HFFc6 (cell line): Measurements from ENCODE around the gene INPP5B. TPM values are rescaled to one million over a fixed set of nuclear protein-coding genes. Genes with fewer than 3 reads are reported as not detected.

Source experiments
- DNase-seq: peaks from one replicate; pipeline ENCODE4 v3.0.0-alpha.2; 2018
- H3K27ac Mint-ChIP-seq: 2 replicates; pipeline ENCODE4 v1.8.0; 2020; ENCODE audit warnings: mild to moderate bottlenecking, mixed read lengths
- H3K27me3 Mint-ChIP-seq: 2 replicates; pipeline ENCODE4 v1.8.0; 2021; ENCODE audit warnings: mild to moderate bottlenecking, moderate library complexity, mixed read lengths; ENCODE audit not compliant: insufficient read depth
- H3K36me3 Mint-ChIP-seq: 2 replicates; pipeline ENCODE4 v1.8.0; 2021; ENCODE audit warnings: low read depth, mixed read lengths
- H3K4me1 Mint-ChIP-seq: 2 replicates; pipeline ENCODE4 v1.8.0; 2020; ENCODE audit warnings: low read depth, mixed read lengths
- H3K4me3 Mint-ChIP-seq: 2 replicates; pipeline ENCODE4 v1.8.0; 2020; ENCODE audit warnings: mild to moderate bottlenecking, moderate library complexity, mixed read lengths
- H3K9me3 Mint-ChIP-seq: 2 replicates; pipeline ENCODE4 v1.8.0; 2020; ENCODE audit warnings: mild to moderate bottlenecking, mixed read lengths
- total RNA-seq, 6 experiments: library from RNA; stranded (reverse); fragmentation: NEBNext Ultra II Directional; extraction: Animal tissue kit (Norgen Biotek cat#: 25700); gene quantifications; 2 replicates in 1 of 6; 3 replicates in 5 of 6; pipeline ENCODE4 v1.2.3, GENCODE V29; 2021
- TF ChIP-seq, protein P1 (sequence below): fragments of 200-600 bp; sonication (generic); IDR thresholded peaks from 2 replicates; pipeline ENCODE4 v1.5.0; 2021; ENCODE audit warnings: antibody characterized with exemption, mild to moderate bottlenecking

The INPP5B gene
- total RNA-seq, 6 experiments from 2014 or later = 9.6 to 16.0 (median 12.7) TPM

DNA sequence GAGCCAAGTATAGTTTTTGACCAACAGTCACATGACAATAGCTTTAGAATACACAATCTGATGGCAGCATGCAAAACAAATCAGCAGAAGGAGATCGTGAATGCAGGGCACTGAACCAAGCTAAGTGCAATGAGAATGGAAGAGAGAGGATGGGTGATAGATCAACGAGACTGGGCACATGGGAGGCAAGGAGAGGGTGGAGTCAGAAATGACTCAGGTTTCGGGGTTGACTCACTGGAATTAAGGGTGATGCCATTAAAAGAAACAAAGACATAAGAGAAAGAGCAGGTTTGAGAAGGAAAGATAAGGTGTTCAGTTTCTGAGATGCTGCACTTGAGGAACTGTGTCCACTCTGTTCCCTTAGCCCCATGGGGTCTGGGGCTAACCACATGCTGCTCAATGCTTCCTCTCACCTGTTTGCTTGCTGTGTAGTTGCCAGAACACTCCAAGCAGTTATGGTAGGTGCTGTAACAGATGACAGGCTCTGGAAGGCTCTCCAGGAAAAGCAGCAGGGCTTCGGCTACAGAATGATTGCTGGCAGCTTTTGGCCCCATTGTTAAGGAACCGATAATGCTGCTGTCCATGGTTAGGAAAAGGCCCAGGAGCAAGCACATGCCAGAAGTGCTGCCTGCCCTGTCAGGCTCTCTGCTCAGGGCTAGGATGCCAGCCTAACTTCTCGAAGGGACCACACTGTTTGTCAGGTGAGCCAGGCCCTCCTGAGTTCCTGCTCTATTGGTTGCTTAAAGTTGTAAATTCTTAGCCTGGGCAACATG, 81.3 kb downstream of the INPP5B start:
- Mint-ChIP-seq H3K27ac (peak overlapping the region; percentile 44), H3K36me3 (peaks cover 30% of the 10 kb centered on the region), H3K4me3 (no peak overlapping the region), H3K4me1 (peaks cover 22% of the 10 kb centered on the region), H3K27me3 (peaks cover 2% of the 10 kb centered on the region; the same call in 1 of the 2 replicates), H3K9me3 (no peaks in the 10 kb centered on the region)
- TF ChIP-seq, protein P1, sequence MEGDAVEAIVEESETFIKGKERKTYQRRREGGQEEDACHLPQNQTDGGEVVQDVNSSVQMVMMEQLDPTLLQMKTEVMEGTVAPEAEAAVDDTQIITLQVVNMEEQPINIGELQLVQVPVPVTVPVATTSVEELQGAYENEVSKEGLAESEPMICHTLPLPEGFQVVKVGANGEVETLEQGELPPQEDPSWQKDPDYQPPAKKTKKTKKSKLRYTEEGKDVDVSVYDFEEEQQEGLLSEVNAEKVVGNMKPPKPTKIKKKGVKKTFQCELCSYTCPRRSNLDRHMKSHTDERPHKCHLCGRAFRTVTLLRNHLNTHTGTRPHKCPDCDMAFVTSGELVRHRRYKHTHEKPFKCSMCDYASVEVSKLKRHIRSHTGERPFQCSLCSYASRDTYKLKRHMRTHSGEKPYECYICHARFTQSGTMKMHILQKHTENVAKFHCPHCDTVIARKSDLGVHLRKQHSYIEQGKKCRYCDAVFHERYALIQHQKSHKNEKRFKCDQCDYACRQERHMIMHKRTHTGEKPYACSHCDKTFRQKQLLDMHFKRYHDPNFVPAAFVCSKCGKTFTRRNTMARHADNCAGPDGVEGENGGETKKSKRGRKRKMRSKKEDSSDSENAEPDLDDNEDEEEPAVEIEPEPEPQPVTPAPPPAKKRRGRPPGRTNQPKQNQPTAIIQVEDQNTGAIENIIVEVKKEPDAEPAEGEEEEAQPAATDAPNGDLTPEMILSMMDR = no peak
- peak; percentile 16 for DNase-seq

DNA sequence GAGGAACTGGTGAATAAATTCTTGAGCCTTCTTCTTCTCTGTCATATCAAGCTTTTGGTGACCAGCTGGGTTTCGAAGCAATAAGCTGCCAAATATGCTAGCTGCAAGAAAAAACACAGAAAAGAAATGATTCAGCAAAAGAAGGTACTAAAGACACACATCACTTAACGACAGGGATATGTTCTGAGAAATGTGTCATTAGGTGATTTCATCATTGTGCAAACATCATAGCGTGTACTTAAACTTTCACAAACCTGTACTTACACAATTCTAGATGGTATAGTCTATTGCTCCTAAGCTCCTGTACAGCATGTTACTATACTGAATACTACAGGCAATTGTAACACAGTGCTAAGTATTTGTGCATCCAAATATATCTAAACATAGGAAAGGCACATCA, 84.5 kb downstream of the INPP5B start:
- Mint-ChIP-seq H3K4me1 (peaks cover 42% of the 10 kb centered on the region), H3K4me3 (no peak overlapping the region), H3K27ac (peak overlapping the region; percentile 36; the same call in 1 of the 2 replicates), H3K36me3 (peaks cover 22% of the 10 kb centered on the region), H3K27me3 (peaks cover 4% of the 10 kb centered on the region), H3K9me3 (no peaks in the 10 kb centered on the region)
- TF ChIP-seq, protein P1 = no peak
- no peak for DNase-seq

DNA sequence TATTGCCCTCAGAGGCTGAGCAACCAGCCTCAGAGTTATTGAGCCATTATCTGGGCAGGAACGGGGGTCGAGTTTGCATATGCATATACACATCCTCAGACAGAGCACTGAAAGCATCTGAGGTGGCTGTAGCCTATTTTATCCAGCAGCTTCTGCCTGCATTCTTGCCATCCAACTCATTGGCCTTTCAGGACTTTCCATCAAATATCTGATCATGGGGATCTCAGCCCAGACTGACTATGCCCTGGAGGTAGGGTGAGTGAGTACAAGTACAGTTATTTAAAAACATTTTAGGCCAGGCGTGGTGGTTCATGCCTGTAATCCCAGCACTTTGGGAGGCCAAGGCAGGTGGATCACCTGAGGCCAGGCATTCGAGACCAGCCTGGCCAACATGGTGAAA, 85.7 kb downstream of the INPP5B start:
- peaks cover 43% of the 10 kb centered on the region for H3K4me1 Mint-ChIP-seq
- no peaks in the 10 kb centered on the region for H3K9me3 Mint-ChIP-seq
- peaks cover 2% of the 10 kb centered on the region for H3K27me3 Mint-ChIP-seq
- H3K36me3 Mint-ChIP-seq = peaks cover 26% of the 10 kb centered on the region
- H3K27ac Mint-ChIP-seq = peak overlapping the region; percentile 98; the same call in 1 of the 2 replicates
- H3K4me3 Mint-ChIP-seq = no peak overlapping the region
- TF ChIP-seq, protein P1 = no peak
- DNase-seq = peak; percentile 67

DNA sequence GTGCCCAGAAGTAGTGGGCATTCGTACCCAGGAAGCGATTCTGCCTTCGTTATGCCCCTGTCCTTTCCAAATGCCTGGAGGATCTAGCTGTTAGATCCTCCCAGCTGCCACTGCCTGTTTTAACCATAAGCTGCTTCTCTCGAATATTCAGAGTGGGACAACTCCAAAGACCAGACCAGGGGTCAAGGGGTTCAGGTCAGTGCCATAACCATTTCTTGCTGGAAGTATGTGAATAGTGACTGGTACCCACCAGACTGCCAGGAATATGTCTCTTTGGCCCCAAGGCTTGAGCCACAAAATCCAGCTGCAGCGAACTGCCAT, 86.5 kb downstream of the INPP5B start:
- Mint-ChIP-seq H3K27ac (peak overlapping the region; percentile 98), H3K4me1 (peaks cover 39% of the 10 kb centered on the region), H3K36me3 (peaks cover 25% of the 10 kb centered on the region), H3K27me3 (peaks cover 2% of the 10 kb centered on the region), H3K4me3 (peak overlapping the region; percentile 99), H3K9me3 (no peaks in the 10 kb centered on the region)
- TF ChIP-seq, protein P1 = peak; percentile 67
- DNase-seq = no peak

DNA sequence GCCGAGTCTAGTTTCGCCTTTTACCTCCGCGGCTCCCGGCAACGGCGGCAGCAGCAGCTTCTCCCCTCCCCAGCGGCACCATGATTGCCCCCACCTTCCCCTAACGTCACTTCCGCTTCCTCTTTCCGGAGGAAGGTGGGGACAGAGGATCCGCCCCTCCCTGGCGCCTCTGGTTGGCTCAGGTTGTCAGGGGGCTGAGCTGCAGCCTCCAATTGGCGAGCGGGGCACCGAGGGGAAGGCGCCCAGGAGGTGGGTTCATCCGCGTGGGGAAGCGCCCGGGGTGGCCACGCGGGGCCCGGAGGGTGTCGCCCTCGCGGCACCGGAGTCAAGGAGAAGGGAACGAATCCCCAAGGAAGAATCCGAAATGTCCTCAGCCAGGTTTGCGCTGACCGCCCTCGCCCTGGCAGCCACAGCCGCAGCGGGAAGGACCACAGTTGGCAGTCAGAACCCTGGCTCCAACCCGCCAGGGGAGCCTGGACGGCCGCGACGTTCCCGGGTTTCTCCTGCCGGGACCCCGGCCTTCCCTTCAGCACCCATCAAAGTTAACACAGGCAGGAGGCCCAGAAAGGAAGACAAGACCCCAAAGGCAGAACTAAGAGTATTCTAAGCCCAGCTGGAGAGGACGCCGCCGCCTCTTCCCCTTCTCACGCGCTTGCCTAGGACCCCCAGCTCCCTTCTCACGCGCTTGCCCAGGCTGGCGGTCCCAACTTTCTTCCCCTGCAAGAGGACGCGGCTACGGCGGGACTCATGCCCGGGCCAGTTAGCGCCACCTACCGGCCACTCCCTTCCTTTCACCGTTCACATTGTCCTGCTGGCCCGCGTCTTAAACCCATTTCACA, 87.1 kb downstream of the INPP5B start, which contains the start of gene MTF1:
Gene MTF1 (minus strand): TSS at position 86 of the 839 bp plus-strand sequence. CDS start 1,934 bp downstream, outside the sequence.
- H3K9me3 Mint-ChIP-seq = no peaks in the 10 kb centered on the region
- H3K4me1 Mint-ChIP-seq = peaks cover 39% of the 10 kb centered on the region

More for the DNA sequence above, 87.1 kb downstream of the INPP5B start, which contains the start of gene MTF1:
- TF ChIP-seq, protein P1 = peak; percentile 98
- H3K4me3 Mint-ChIP-seq = peak within 1 kb of the TSS; percentile 99
- DNase-seq = peak; percentile 96
- peak within 1 kb of the TSS; percentile 98 for H3K27ac Mint-ChIP-seq
- peaks cover 27% of the 10 kb centered on the region for H3K36me3 Mint-ChIP-seq
- H3K27me3 Mint-ChIP-seq = peaks cover 2% of the 10 kb centered on the region
